HEK293 (cell line): Measurements from ENCODE around the gene NUP85.

Experiments used
- GLI2 ChIP-seq: fragments of 450-650 bp; formaldehyde crosslinking; IDR thresholded peaks from 2 replicates; pipeline ENCODE4; 2017; ENCODE audit warnings: missing biosample characterization, missing genetic modification characterization, low read depth, borderline replicate concordance
- GLIS2 ChIP-seq: fragments of 450-650 bp; formaldehyde crosslinking; IDR thresholded peaks from 2 replicates; pipeline ENCODE4 v1.5.1; 2016; ENCODE audit warnings: missing biosample characterization, missing genetic modification characterization
- HOXC10 ChIP-seq: sonication (generic); formaldehyde crosslinking; IDR thresholded peaks from 2 replicates; pipeline ENCODE4 v1.8.1; 2023; ENCODE audit warnings: mild to moderate bottlenecking, missing genetic modification reagents
- KLF16 ChIP-seq: fragments of 450-650 bp; formaldehyde crosslinking; IDR thresholded peaks from 2 replicates; pipeline ENCODE4 v1.5.1; 2017; ENCODE audit warnings: missing biosample characterization, missing genetic modification characterization
- KLF7 ChIP-seq: fragments of 450-650 bp; formaldehyde crosslinking; IDR thresholded peaks from 2 replicates; pipeline ENCODE4 v1.5.1; 2016; ENCODE audit warnings: missing biosample characterization, missing genetic modification characterization, borderline replicate concordance
- PATZ1 ChIP-seq: fragments of 450-650 bp; formaldehyde crosslinking; IDR thresholded peaks from 2 replicates; pipeline ENCODE4 v1.5.1; 2016; ENCODE audit warnings: missing biosample characterization, missing genetic modification characterization
- PBX3 ChIP-seq: sonication (generic); formaldehyde crosslinking; IDR thresholded peaks from 2 replicates; pipeline ENCODE4 v1.8.1; 2022; ENCODE audit warnings: mild to moderate bottlenecking, moderate library complexity, missing genetic modification reagents
- TCF7L2 ChIP-seq: IDR thresholded peaks from 2 replicates; pipeline ENCODE4 v1.6.1; 2011; ENCODE audit warnings: low read depth, mild to moderate bottlenecking, inconsistent platforms, low read length, moderate library complexity, borderline replicate concordance
- ZBTB10 ChIP-seq: fragments of 450-650 bp; formaldehyde crosslinking; IDR thresholded peaks from 2 replicates; pipeline ENCODE4 v1.5.1; 2016; ENCODE audit warnings: missing biosample characterization, missing genetic modification characterization
- ZBTB11 ChIP-seq: fragments of 450-650 bp; formaldehyde crosslinking; conservative IDR thresholded peaks from 2 replicates; pipeline ENCODE4 v1.5.1; 2016; ENCODE audit warnings: low read depth, missing biosample characterization, missing genetic modification characterization
- ZBTB21 ChIP-seq: fragments of 450-650 bp; formaldehyde crosslinking; IDR thresholded peaks from 2 replicates; pipeline ENCODE4 v1.5.1; 2017; ENCODE audit warnings: missing biosample characterization, missing genetic modification characterization
- ZBTB44 ChIP-seq: fragments of 450-650 bp; IDR thresholded peaks from 2 replicates; pipeline ENCODE4 v1.5.1; 2018; ENCODE audit warnings: missing biosample characterization, mild to moderate bottlenecking, missing genetic modification characterization
- ZBTB8A ChIP-seq: fragments of 450-650 bp; formaldehyde crosslinking; IDR thresholded peaks from 2 replicates; pipeline ENCODE4 v1.5.1; 2016; ENCODE audit warnings: missing biosample characterization, missing genetic modification characterization
- ZNF10 ChIP-seq: fragments of 450-650 bp; formaldehyde crosslinking; IDR thresholded peaks from 2 replicates; pipeline ENCODE4 v1.5.1; 2017; ENCODE audit warnings: missing biosample characterization, missing genetic modification characterization
- ZNF157 ChIP-seq: fragments of 450-650 bp; formaldehyde crosslinking; IDR thresholded peaks from 2 replicates; pipeline ENCODE4 v1.5.1; 2016; ENCODE audit warnings: missing biosample characterization, missing genetic modification characterization
- ZNF175 ChIP-seq: fragments of 450-650 bp; formaldehyde crosslinking; IDR thresholded peaks from 2 replicates; pipeline ENCODE4 v1.5.1; 2016; ENCODE audit warnings: missing biosample characterization, missing genetic modification characterization
- ZNF184 ChIP-seq: fragments of 450-650 bp; IDR thresholded peaks from 2 replicates; pipeline ENCODE4 v1.5.1; 2018; ENCODE audit warnings: missing biosample characterization, mild to moderate bottlenecking, missing genetic modification characterization
- ZNF23 ChIP-seq: fragments of 450-650 bp; formaldehyde crosslinking; IDR thresholded peaks from 2 replicates; pipeline ENCODE4 v1.5.1; 2016; ENCODE audit warnings: missing biosample characterization, missing genetic modification characterization, borderline replicate concordance
- ZNF24 ChIP-seq: fragments of 450-650 bp; formaldehyde crosslinking; IDR thresholded peaks from 2 replicates; pipeline ENCODE4 v1.5.1; 2016; ENCODE audit warnings: missing biosample characterization, missing genetic modification characterization
- ZNF302 ChIP-seq: fragments of 450-650 bp; formaldehyde crosslinking; IDR thresholded peaks from 2 replicates; pipeline ENCODE4 v1.5.1; 2016; ENCODE audit warnings: missing biosample characterization, missing genetic modification characterization, low read depth
- ZNF324 ChIP-seq: fragments of 450-650 bp; formaldehyde crosslinking; IDR thresholded peaks from 2 replicates; pipeline ENCODE4 v1.5.1; 2016; ENCODE audit warnings: missing biosample characterization, missing genetic modification characterization
- ZNF354C ChIP-seq: fragments of 450-650 bp; formaldehyde crosslinking; IDR thresholded peaks from 2 replicates; pipeline ENCODE4 v1.5.1; 2016; ENCODE audit warnings: missing biosample characterization, missing genetic modification characterization, low read depth, borderline replicate concordance
- ZNF473 ChIP-seq: fragments of 450-650 bp; formaldehyde crosslinking; IDR thresholded peaks from 2 replicates; pipeline ENCODE4 v1.5.1; 2017; ENCODE audit warnings: missing biosample characterization, missing genetic modification characterization
- ZNF529 ChIP-seq: fragments of 450-650 bp; formaldehyde crosslinking; IDR thresholded peaks from 2 replicates; pipeline ENCODE4 v1.5.1; 2017; ENCODE audit warnings: missing genetic modification characterization, missing biosample characterization; ENCODE audit not compliant: insufficient replicate concordance
- ZNF645 ChIP-seq: fragments of 450-650 bp; formaldehyde crosslinking; IDR thresholded peaks from 2 replicates; pipeline ENCODE4; 2016; ENCODE audit warnings: missing biosample characterization, missing genetic modification characterization
- ZNF664 ChIP-seq: fragments of 450-650 bp; formaldehyde crosslinking; IDR thresholded peaks from 2 replicates; pipeline ENCODE4 v1.5.1; 2016; ENCODE audit warnings: missing biosample characterization, missing genetic modification characterization
- ZNF670 ChIP-seq: fragments of 450-650 bp; formaldehyde crosslinking; IDR thresholded peaks from 2 replicates; pipeline ENCODE4 v1.5.1; 2016; ENCODE audit warnings: missing biosample characterization, missing genetic modification characterization, low read depth
- ZNF843 ChIP-seq: fragments of 450-650 bp; formaldehyde crosslinking; IDR thresholded peaks from 2 replicates; pipeline ENCODE4 v1.5.1; 2016; ENCODE audit warnings: missing biosample characterization, missing genetic modification characterization

The NUP85 gene

GRCh38 chr17:75205037-75205792 lies at the start of gene NUP85 (continued):
- TF ChIP-seq KLF7 (tag by site-specific recombination) = peak; percentile 77; the same call in 1 of the 2 replicates
- no peak for TF ChIP-seq ZBTB10
- TF ChIP-seq GLI2 (tag by site-specific recombination) = no peak
- no peak for TF ChIP-seq ZNF473 (tag by site-specific recombination)
- TF ChIP-seq ZNF24 (tag by site-specific recombination) = peak; percentile 13
- TF ChIP-seq ZNF664 (tag by site-specific recombination) = no peak
- TF ChIP-seq ZNF23 = no peak
- TF ChIP-seq ZNF670 = no peak
- TF ChIP-seq PATZ1 (tag by site-specific recombination) = peak; percentile 89
- no peak for TF ChIP-seq PBX3 (CRISPR knock-in tag)
- peak; percentile 77 for TF ChIP-seq KLF16 (tag by site-specific recombination)
- TF ChIP-seq ZBTB8A (tag by site-specific recombination) = peak; percentile 51
- peak; percentile 93 for TF ChIP-seq GLIS2 (tag by site-specific recombination)
- peak; percentile 28; the same call in 1 of the 2 replicates for TF ChIP-seq ZBTB11 (tag by site-specific recombination)
- no peak for TF ChIP-seq ZNF184
- TF ChIP-seq ZNF10 (tag by site-specific recombination) = no peak
- TF ChIP-seq ZBTB44 = no peak
- peak; percentile 97 for TF ChIP-seq HOXC10
- TF ChIP-seq ZBTB21 = no peak; the same call in 1 of the 2 replicates
- TF ChIP-seq ZNF302 (tag by site-specific recombination) = no peak
- TF ChIP-seq ZNF354C = no peak
- no peak for TF ChIP-seq ZNF645 (tag by site-specific recombination)
- TF ChIP-seq ZNF324 (tag by site-specific recombination) = peak; percentile 80
- TF ChIP-seq ZNF157 = no peak
- peak; percentile 27; the same call in 1 of the 2 replicates for TF ChIP-seq ZNF843 (tag by site-specific recombination)
- no peak for TF ChIP-seq ZNF529 (tag by site-specific recombination)
- no peak for TF ChIP-seq TCF7L2
- no peak for TF ChIP-seq ZNF175 (tag by site-specific recombination)
